CD4-positive, alpha-beta T cell (primary cell): ENCODE data around the gene METTL1. TPM values are rescaled to one million over a fixed set of nuclear protein-coding genes. Genes with fewer than 3 reads are reported as not detected.

Experiments used
- ATAC-seq: fragments of 200-7000 bp; cut with Tn5 transposase; one replicate; pipeline ENCODE4 v1.10.0; 2022; ENCODE audit warnings: mild to moderate bottlenecking; ENCODE audit not compliant: poor library complexity
- CTCF ChIA-PET: fragments of 350-600 bp; sonication (Branson Sonifier 250); formaldehyde crosslinking; loops from one replicate; lab custom pipeline; 2021; ENCODE audit warnings: antibody characterized with exemption, inconsistent platforms; lab: Charles Lee
- POLR2A ChIA-PET: fragments of 350-600 bp; sonication (Branson Sonifier 250); formaldehyde crosslinking; loops from one replicate; lab custom pipeline; 2021; ENCODE audit warnings: antibody characterized with exemption, inconsistent platforms; lab: Charles Lee
- DNase-seq, 14 experiments: peaks; one replicate each; pipeline ENCODE4 v3.0.0-alpha.2; 2013 to 2020; ENCODE audit warnings: mixed read lengths in 2 of 14
- H3K27ac ChIP-seq, 2 donors: one replicate each; pipeline versions ENCODE4 v1.5.1 to v1.7.0; 2013; ENCODE audit warnings: low read length in 2 of 2, low read depth in 1 of 2, mild to moderate bottlenecking in 1 of 2
- H3K27me3 ChIP-seq, 2 experiments: 1 replicate in 1 of 2; 2 replicates in 1 of 2; pipeline versions ENCODE4 v1.6.1 to v1.7.0; 2013; ENCODE audit warnings: low read length in 2 of 2, control low read depth in 1 of 2, mild to moderate bottlenecking in 1 of 2, moderate library complexity in 1 of 2; ENCODE audit not compliant: insufficient read depth in 2 of 2, control insufficient read depth in 1 of 2
- H3K36me3 ChIP-seq: one replicate; pipeline ENCODE4 v1.6.1; 2013; ENCODE audit warnings: low read length, control low read depth; ENCODE audit not compliant: insufficient read depth
- H3K4me1 ChIP-seq: one replicate; pipeline ENCODE4 v1.6.1; 2013; ENCODE audit warnings: low read length, control low read depth; ENCODE audit not compliant: insufficient read depth
- H3K4me3 ChIP-seq: one replicate; pipeline ENCODE4 v1.5.1; 2013; ENCODE audit warnings: mild to moderate bottlenecking, low read length, moderate library complexity
- H3K9me3 ChIP-seq, 2 experiments: 1 replicate in 1 of 2; 2 replicates in 1 of 2; pipeline versions ENCODE4 v1.6.1 to v1.7.0; 2013; ENCODE audit warnings: low read length in 2 of 2, mild to moderate bottlenecking in 2 of 2, control low read depth in 1 of 2, moderate library complexity in 1 of 2; ENCODE audit not compliant: control insufficient read depth in 1 of 2, insufficient read depth in 1 of 2
- H3K27ac Mint-ChIP-seq: one replicate; pipeline ENCODE4 v1.8.0; 2020; ENCODE audit warnings: mixed read lengths
- H3K27me3 Mint-ChIP-seq: one replicate; pipeline ENCODE4 v1.8.0; 2021; ENCODE audit warnings: mixed read lengths
- H3K36me3 Mint-ChIP-seq: one replicate; pipeline ENCODE4 v1.8.0; 2021; ENCODE audit warnings: low read depth, mixed read lengths
- H3K4me1 Mint-ChIP-seq: one replicate; pipeline ENCODE4 v1.8.0; 2021; ENCODE audit warnings: low read depth, mixed read lengths
- H3K4me3 Mint-ChIP-seq: one replicate; pipeline ENCODE4 v1.8.0; 2020; ENCODE audit warnings: mild to moderate bottlenecking, mixed read lengths
- H3K9me3 Mint-ChIP-seq: one replicate; pipeline ENCODE4 v1.8.0; 2020; ENCODE audit warnings: mixed read lengths
- intact Hi-C, 2 experiments: fragments of 100-400 bp; cut with DNase I in 1 of 2; cut with micrococcal nuclease in 1 of 2; formaldehyde crosslinking; loops; one replicate each; pipeline versions ENCODE4 v1.15.1 to v1.9.0; 2023 to 2025; cut with DNase I, micrococcal nuclease
- total RNA-seq, 174 experiments: library from RNA in 2 of 174; stranded (reverse) in 2 of 174; gene quantifications; one replicate each; pipeline ENCODE4 v1.2.3 and lab custom pipeline; 2021 to 2026
- TF ChIP-seq, protein P1 (sequence below): fragments of 200-600 bp; IDR thresholded peaks from one replicate; pipeline ENCODE4 v1.8.0; 2022; ENCODE audit warnings: antibody characterized with exemption, mild to moderate bottlenecking

Gene METTL1
- total RNA-seq, 2 experiments from 2014 or later = 9.3 to 12.0 TPM

DNA sequence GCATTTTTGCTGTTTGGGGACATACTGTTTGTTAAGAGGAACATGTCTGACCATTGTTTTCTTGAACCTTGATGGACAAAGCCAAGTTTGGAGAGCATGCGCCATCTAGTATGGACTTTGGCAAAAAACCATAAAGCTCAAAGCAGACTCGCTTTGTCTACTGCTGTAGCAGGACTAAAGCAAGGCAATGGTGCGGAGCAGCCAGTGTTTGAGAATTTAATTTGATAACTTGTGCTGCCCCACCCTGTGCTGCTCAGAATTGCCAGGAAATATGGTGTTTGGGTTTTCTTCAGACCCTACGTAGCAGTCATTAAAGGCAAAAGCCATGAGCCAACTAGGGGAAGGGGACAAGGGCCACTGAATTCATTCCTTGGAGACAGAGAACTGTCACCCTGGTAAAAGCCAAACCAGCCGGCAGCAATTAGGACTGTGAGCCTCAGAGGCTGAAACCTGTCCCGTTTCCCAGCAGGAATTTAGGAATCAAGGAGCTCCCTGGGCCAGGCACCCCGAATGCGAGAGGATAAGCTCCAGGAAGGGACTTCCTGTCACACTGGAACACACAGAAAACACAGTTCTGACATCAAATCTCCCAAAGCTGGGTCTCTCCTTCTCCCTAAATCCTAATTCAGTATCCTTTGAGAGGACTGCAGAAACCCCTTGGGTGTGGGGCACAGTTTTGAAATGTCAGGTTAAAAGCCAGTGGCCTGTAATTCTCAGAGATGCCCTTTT lies 45.5 kb upstream of the METTL1 start:
- Mint-ChIP-seq H3K36me3 (peaks cover 22% of the 10 kb centered on the region), H3K27ac (peak overlapping the region; percentile 51), H3K4me3 (no peak overlapping the region), H3K4me1 (peaks cover 7% of the 10 kb centered on the region), H3K27me3 (no peaks in the 10 kb centered on the region), H3K9me3 (no peaks in the 10 kb centered on the region)
- intact Hi-C loops = no loop called here
- H3K4me3 ChIP-seq = no peak overlapping the region
- CTCF ChIA-PET = no interaction called here
- no peaks in the 10 kb centered on the region for H3K27me3 ChIP-seq
- TF ChIP-seq, protein P1, sequence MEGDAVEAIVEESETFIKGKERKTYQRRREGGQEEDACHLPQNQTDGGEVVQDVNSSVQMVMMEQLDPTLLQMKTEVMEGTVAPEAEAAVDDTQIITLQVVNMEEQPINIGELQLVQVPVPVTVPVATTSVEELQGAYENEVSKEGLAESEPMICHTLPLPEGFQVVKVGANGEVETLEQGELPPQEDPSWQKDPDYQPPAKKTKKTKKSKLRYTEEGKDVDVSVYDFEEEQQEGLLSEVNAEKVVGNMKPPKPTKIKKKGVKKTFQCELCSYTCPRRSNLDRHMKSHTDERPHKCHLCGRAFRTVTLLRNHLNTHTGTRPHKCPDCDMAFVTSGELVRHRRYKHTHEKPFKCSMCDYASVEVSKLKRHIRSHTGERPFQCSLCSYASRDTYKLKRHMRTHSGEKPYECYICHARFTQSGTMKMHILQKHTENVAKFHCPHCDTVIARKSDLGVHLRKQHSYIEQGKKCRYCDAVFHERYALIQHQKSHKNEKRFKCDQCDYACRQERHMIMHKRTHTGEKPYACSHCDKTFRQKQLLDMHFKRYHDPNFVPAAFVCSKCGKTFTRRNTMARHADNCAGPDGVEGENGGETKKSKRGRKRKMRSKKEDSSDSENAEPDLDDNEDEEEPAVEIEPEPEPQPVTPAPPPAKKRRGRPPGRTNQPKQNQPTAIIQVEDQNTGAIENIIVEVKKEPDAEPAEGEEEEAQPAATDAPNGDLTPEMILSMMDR = no peak
- no peaks in the 10 kb centered on the region for H3K4me1 ChIP-seq
- no peaks in the 10 kb centered on the region for H3K9me3 ChIP-seq
- no peak for ATAC-seq
- no peak for DNase-seq
- H3K36me3 ChIP-seq = peaks cover 18% of the 10 kb centered on the region
- POLR2A ChIA-PET = interaction anchor here (1.0 to 1.6 kb wide), 6 partner anchors 17 to 71 kb away, joined by 3 to 6 read pairs (median 3); partner anchors contain the start of gene CTDSP2
- H3K27ac ChIP-seq = peak overlapping the region in 1 of 2 donors; percentile 2

DNA sequence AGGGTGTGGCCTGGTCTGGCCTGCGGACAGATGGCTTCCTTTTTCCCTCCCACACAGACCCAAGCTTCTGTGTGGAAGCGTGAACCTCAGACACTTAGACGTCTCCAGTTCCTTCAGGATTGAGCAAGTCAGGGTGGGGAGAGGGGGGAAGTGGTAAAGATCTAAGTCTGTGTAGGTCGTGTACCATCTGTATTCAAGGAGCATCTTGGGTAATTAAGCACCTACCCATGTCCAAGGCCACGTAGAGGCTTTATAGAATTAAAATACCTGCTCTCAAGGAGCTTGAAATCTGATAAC lies 44.9 kb upstream of the METTL1 start:
- CTCF ChIA-PET = no interaction called here
- Mint-ChIP-seq H3K4me3 (no peak overlapping the region), H3K4me1 (peaks cover 7% of the 10 kb centered on the region), H3K36me3 (peaks cover 18% of the 10 kb centered on the region), H3K27ac (peak overlapping the region; percentile 51), H3K9me3 (no peaks in the 10 kb centered on the region), H3K27me3 (no peaks in the 10 kb centered on the region)
- Histone ChIP-seq H3K27ac (peak overlapping the region in 1 of 2 donors; percentile 2), H3K4me3 (no peak overlapping the region), H3K9me3 (no peaks in the 10 kb centered on the region), H3K4me1 (no peaks in the 10 kb centered on the region), H3K36me3 (peaks cover 11% of the 10 kb centered on the region), H3K27me3 (no peaks in the 10 kb centered on the region)
- intact Hi-C loops = no loop called here
- TF ChIP-seq, protein P1 = no peak
- ATAC-seq (no peak), DNase-seq (no peak)
- POLR2A ChIA-PET = interaction anchor here (1.0 to 1.6 kb wide), 3 partner anchors 23 to 71 kb away, joined by 3 read pairs; partner anchors contain the start of gene CTDSP2

DNA sequence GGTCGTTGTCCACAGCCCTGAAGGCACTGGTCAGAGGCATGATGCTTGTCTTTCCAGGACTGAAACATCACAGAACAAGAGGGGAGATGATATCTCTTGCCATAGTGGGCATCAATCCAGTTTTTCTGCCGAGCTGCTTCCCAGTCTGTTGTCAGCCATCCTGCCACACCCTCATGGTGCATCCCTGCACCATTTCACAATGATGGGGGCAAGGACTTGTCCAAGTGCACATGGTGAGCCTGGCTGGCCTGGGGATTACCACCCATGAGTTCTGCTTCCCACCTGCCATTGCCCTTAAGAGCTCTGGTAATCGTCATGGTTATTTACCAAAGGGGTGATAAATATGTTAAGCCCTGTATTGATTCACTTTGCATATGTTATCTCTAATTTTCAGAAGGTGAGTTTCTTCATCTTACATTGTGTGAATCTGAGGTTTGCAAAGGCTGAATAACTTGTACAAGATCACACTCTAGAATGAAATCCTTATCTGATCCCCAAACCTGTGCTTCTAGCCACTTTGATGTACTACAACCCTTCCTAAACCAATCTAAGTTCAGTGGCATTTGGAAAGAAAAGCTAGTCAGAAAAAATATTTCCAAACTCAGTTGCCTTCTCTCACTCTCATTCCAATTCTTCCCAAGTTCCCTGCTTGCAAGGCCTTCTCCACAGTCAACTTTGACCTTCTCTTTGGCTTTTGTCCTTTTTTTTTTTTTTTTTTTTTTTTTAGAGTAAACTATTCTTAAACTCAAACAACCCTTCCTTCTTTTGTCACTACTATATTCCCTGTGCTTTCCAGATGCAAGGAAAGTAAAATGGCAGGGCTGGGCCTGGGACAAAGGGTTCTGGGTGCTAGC lies 44.3 kb upstream of the METTL1 start:
- Mint-ChIP-seq H3K4me3 (no peak overlapping the region), H3K27me3 (no peaks in the 10 kb centered on the region), H3K36me3 (peaks cover 17% of the 10 kb centered on the region), H3K9me3 (no peaks in the 10 kb centered on the region), H3K4me1 (peaks cover 7% of the 10 kb centered on the region), H3K27ac (peak overlapping the region; percentile 51)
- H3K4me1 ChIP-seq = no peaks in the 10 kb centered on the region
- H3K36me3 ChIP-seq = peaks cover 6% of the 10 kb centered on the region
- intact Hi-C loops = no loop called here
- H3K27ac ChIP-seq = no peak overlapping the region
- DNase-seq = no peak
- ChIA-PET POLR2A (interaction anchor here (1.2 kb wide), 1 partner anchor 72 kb away, joined by 3 read pairs; no protein-coding TSS in a partner anchor), CTCF (no interaction called here)
- no peaks in the 10 kb centered on the region for H3K9me3 ChIP-seq
- TF ChIP-seq, protein P1 = no peak
- no peak for ATAC-seq
- no peaks in the 10 kb centered on the region for H3K27me3 ChIP-seq
- H3K4me3 ChIP-seq = no peak overlapping the region
